Occipital lobe (tissue), 2 donors: ENCODE data around the gene TBL1X. TPM values are rescaled to one million over a fixed set of nuclear protein-coding genes. Genes with fewer than 3 reads are reported as not detected.

Experiments used
- DNase-seq: peaks from one replicate; lab custom pipeline; 2025; lab: John Stamatoyannopoulos, UW
- total RNA-seq: library from RNA; depleted of rRNA; stranded (reverse); fragments of >200 nt; gene quantifications from one replicate; pipeline ENCODE4 v1.2.3, GENCODE V29; 2014

TBL1X gene
- total RNA-seq, 1 donor from 2014 or later: 2.8 TPM

DNA sequence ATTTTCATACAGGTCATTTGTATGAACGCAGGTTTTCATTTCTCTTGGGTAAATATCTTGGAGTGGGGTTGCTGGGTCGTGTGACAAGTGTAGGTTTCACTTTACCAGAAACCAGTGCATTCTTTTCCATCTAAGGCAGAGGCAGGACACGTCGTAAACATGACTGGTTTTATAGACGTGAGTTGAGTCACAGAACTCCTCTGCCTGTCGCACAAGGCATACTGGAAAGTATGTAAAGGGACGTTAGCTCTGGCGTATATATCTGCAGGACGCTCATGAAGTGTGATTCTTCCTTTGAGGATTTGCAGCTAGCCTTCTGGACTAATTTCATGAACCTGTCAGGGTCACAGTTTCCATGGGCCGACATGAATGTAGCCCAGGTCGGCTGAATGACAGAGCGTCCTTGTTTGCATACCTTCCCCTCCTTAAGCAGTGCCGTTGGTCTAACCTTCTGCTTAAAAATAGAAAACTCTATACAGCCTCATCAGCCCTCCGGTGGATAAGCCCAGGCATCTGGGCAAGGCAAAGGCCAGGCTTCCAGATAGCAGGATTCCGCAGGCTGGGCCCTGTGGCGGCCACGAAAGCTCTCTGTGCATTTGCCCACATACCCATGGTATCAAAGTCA lies 194.8 kb downstream of the TBL1X start:
- DNase-seq: no peak

DNA sequence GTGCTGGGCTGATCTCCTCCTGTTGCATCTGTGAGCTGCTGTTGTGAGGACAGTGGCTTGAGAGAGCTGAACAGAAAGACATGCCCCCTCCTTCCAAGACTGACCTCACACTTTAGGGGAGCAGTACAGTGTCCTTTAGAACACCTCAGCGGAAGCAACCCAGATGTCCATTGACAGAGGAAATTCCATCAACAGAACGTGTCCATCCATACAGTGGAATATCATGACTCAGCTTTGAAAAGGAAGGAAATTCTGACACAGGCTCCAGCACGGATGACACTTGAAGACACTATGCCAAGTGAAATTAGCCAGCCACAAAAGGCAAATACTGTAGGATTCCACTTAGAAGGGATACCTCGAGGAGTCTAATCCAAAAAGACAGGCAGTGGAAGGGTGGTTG lies 197.3 kb downstream of the TBL1X start:
- DNase-seq: no peak

DNA sequence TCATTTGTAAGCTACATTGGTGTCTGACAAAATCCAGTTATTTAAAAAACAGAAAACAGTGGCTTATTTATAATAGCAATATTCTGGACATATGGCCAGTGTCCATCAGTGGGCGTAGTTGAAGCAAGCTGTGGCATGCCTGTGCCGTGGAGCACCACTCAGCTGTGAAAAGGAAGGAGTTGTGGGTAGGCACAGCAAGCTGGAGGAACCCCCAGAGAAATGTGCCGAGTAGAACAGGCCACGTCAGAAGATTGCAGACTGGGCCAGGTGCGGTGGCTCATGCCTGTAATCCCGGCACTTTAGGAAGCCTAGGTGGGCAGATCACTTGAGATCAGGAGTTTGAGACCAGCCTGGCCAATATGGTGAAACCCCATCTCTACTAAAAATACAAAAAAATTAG lies 198.4 kb downstream of the TBL1X start:
- no peak for DNase-seq

DNA sequence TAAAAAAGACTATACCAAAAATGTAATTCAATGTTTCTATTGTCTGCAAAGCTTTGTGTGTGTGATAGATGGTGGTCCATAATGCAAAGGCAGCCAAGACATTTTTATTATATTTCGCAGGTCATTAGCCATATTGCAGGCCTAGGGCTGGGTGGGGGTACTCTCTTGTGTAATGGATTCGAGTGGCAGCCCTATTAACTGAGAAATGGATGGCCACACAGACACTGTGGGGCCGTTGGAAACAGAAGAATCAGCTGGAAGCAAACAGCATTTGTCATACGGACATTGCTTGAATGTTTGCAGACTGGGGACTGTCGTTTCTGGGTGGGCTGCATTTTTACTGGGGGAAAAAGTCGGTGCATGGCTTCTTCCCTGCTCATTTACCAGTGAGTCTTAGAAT lies 199.4 kb downstream of the TBL1X start:
- no peak for DNase-seq

DNA sequence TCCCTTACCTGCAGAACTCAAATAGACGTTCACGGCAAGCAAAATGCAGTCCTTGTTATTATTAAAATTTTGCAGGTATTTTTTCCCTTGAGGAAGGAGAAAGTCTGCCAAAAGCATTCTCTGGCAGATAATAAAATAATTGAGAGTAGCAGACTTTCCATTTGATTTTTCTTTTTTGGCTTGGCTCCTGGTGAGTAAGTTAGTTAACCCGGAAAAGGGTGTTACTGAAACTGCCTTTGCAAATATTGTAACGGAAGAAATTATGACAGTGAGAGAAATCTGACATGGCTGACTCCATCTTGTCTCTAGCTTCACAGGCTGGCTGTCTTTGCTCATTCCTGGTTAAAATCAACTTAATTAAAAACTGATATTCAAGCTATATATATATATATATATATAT lies 200.3 kb downstream of the TBL1X start:
- no peak for DNase-seq

DNA sequence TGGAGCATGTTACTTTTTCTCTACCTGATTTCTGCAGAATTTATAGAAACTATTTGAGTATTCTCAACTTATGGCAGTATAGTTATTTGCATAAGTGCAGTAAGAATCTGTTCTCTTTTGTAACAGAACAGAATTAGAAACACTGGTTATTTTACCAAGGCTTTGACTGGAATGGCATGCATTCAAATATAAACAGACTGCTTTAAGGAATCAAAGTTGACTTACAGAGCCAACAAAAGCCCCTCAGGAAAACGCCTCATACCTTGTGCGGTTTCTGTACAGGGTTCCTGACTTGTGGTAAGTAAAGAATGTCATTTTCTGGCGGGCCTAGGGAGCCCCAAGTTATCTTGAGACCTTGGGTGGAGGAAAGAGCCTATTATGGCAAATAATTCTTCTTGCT lies 203.7 kb downstream of the TBL1X start:
- no peak for DNase-seq

DNA sequence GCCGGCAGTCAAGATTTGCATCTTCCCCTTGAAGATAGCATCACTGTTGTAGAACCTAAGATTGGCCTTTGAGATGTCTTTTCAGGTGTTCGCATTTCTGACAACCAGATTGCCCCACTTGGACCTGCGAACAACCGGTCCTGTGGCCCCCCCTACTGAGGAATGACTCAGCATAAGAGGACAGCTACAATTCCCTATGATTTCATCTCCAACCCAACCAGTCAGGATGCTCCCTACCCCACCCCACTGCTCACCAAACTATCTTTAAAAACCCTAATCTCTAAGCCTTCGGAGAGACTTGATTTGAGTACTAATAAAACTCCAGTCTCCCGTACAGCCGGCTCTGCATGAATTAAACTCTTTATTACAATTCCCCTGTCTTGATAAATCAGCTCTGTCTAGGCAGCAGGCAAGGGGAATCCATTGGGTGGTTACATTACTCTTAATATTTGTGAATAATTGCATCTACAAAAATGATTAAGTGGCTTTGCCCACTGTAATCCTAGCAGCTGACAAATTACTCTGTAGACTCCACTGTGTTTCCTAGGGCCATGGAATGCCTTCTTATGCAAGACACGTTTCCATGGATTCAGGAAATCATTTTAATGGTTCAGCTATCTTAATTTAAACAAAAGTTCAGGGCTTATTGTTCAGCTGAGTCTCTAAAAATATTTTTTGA lies 205.4 kb downstream of the TBL1X start:
- DNase-seq: no peak

DNA sequence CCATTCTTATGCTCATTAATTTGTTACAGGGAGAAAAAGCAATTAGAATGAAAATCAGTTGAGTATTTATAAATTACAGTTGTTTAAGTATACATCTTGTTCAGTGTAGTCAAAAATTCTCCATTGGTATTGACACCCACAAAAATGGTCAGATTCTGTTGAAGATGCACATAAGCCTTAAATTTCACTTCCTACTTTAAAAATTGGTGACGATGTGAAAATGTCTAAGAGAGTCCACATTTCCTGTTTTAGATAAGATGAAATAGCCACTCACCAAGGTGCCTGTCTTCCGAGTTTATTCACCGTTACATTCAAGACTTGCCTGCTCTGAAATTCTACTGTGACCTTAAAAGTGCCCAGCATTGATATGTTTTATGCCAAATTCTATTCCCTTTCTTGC lies 207.1 kb downstream of the TBL1X start:
- DNase-seq: no peak

DNA sequence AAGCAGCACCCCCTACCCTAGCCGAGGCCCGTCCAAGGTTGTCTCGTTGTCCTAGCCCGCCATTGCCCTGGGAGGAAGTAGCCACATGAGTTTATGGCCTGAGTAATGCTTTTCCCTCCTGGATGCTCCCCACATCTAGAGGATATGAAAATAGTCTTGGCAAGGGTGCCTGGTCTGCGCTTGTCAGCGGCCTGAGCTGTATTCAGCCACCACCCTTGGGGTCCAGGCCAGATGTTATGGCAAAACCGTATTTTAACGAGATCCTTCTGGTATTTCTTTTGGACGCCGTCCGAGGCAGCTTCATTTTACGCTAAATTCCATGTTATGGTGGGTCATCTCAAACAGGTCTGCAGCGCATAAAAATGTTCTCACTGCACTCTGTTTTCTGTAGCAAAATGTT lies 211.4 kb downstream of the TBL1X start:
- no peak for DNase-seq

DNA sequence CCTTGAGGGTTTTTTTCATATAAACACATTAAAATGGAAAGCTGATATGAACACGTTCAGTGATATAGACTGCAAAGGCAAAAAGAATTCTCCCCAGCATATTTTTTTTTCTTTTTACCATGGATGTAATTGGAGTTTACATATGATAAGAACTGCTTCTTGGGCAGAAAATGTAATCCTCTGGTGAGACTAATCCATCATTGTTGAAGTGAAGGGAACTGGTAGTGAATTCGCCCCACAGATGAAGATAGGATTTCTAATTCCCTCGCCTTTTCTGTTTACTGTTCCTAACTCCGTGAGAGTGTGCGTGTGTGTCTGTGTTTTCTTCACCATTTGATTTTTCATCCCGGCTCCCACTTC lies 211.9 kb downstream of the TBL1X start:
- DNase-seq: no peak

DNA sequence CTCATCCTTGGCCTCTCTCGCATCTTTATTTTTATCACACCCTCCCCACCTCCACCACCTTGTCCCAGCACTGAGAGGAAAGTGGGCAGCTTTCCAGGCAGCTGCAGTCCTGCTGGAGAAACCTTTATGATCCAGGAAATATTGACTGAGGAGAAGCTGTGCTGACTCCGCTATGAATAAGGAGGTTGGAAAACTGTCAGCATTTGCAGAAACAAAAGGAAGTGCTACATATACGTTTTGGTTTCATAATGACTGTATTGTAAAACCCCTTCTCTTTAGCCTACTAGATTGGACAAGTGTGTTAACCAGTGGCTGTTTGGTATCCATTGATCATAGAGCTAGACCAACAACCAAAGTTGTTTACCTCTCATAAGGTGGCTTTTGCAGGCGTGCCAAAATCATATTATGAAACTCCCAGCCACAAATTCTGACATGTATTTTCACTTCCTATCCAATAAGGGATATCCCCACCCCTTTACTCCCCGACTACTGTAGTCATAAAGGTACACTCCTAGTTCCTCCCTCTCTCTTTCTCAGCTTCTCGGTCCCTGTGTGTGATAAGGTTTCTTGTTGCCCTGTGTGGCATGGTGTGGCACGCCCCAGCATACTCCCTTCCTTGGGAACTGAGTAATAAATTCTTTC lies 212.4 kb downstream of the TBL1X start:
- no peak for DNase-seq

DNA sequence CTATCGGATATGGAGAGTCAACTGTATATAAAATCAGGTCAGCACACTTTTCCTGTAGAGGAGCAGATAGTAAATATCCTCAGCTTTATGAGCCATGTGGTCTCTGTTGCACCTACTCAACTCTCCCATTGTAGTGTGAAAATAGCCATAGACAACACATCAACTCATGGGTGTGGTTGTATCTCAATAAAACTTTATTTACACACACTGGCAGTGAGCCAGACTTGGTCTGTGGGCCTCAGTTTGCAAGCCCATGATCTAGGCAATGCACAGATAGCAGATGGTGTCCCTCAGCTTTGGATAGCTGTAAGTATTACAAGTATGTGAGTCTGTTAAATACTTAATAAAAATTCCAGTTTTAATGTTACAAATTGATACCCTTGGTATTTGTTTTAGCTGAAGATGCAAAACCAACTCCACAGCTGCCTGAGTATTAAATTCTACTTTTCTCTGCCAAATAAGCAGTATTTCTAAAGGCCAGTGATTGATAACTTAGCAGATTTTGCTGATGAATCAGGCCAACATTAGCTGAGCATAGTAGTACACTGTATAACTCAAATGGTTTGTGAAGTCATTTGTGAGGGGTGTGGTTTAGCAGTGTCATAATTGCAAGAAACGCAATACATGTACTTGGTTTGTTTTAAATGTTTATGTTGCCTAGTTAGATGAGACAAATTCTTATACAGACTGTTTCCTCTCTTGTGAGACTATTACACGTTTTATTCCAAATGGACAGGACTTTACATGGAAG lies 213.5 kb downstream of the TBL1X start:
- no peak for DNase-seq

DNA sequence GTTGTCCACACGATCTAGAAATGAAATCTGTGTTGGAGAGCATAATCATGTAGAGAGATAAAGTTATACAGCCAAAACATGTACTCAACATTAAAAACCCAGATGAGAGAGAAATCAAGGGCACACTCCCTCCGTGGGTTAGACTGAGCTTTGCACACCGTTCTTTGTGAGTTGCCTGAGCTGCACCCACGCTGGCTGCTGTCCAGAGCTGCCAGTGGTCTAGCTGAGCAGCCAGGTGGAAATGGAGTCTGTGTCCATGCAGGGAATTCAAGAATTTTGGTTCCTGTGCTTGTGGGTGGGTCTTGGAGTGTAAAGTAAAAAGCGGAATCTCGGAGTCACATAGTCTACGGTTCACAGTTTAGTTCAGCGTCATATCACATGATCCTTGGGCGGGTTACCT lies 216.2 kb downstream of the TBL1X start:
- DNase-seq: no peak

DNA sequence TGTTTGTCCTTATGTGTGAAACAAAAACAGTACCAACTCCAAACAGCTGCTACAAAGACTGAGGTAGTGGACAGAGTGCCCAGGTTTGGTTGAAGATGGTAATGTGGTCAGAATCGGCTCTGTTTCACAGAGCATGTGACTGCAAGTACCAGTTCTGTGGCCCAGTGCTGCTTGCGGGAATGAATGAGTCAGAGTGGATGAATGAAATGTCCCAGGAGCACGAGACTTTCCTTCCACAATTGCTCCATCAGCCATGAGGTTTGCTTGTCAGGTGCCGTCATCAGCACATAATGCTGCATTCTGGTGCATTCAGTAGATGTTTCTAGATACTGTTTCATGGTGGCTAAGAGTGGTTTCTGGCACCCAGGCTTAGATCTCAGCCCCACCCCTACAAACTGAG lies 216.6 kb downstream of the TBL1X start:
- no peak for DNase-seq

DNA sequence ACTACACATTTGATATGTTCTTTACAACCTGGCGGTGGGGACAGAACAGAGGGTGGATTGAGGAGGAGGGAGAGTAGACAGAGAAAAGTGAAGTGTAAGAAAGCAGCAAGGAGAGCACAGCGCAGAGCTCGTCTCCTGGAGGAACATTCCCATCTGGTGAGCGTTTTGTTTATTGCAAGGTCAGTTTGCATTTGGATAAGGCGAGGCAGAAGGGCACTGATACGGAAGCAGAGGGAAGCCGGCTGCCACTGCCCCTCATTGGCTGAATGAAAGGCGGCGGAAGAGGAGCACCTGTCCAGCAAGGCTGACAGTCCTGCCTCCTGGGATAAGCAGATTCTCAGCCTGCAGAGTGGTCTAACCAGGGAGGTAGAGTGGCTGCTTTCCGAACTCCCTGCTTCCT lies 217.6 kb downstream of the TBL1X start:
- DNase-seq: no peak

DNA sequence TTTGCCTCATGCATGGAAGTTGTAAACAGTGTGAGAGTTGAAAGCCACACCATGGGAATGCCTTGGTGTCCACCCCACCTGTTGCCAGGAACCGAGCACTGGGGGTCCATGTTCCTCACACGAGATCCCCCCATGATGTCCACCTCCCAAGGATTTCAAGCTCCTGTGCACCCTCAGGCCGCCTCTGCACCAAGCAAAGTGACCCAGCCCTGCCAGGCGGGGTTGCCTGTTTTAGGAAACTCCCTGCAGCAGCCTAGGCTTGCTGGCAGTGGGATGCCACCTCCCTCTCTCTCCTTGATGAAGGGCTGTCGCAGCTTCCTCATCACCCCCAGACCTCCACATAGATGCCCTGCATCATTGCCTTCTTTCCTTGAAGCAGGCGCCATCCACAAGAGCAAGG lies 218.0 kb downstream of the TBL1X start:
- DNase-seq: no peak

DNA sequence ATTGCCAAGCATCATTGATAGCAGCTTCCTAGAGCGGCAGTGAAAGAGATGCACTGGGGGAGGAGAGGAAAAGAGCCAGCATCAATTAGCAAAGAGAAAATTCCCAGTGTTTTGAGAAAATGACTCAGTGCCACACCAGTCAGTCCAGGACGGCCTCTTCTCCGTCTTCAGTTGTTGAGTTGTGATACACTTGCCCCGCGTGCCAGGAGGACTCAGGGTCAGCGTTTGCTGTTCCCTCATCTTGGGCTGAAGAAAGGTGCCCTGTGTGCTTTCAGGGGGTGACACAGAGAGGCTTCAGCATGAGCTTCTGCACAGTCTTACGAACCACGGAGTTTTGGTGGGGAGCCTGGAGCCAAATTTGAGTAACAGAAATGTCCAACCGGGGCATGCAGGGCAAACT lies 218.5 kb downstream of the TBL1X start:
- no peak for DNase-seq

DNA sequence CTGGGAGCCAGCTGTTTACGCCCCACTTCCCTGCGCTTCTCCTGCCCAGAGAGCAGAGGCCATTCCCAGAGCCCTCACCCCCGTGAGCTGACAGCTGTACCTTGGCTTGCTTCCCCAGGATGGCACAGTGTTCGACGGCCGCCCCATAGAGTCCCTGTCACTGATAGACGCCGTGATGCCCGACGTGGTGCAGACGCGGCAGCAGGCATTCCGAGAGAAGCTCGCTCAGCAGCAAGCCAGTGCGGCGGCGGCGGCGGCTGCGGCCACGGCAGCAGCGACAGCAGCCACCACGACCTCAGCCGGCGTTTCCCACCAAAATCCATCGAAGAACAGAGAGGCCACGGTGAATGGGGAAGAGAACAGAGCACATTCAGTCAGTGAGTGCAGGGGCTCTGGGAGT lies 223.0 kb downstream of the TBL1X start:
- no peak for DNase-seq

DNA sequence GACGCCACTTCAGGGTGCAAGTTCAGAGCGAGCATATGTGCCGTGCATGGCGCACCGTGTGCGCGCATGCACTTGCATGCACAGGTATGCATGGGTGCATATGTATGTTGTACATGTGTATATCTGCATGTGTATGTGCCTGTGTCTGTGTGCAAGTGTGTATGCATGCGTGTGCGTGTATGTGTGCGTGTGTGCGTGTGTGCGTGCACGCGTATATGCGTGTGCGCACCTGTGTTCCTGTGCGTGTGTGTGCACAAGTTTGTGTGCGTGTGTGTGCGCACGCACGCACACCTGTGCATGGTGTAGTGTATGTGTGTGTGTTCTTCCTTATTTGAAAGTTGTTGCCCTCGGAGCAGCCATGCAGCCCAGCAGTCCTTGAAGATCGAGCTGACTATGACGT lies 224.0 kb downstream of the TBL1X start:
- DNase-seq: no peak

DNA sequence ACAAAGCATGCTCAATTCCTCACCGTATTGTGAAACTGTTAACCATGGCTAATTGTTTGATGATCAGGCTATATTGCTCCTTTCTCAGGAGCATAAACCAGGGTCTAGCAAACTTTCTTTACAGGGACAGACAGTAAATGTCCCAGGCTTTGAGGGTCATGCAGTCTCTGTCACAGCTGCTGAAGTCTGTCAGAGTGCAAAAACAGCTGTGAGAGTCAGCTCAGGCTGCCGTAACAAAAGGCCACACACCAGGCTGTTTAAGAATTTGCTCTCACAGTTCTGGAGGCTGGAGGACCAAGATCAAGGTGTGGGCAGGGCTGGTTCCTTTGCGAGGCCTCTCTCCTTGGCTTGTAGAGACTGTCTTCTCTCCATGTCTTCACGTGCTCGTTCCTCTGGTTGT lies 225.2 kb downstream of the TBL1X start:
- DNase-seq: no peak

DNA sequence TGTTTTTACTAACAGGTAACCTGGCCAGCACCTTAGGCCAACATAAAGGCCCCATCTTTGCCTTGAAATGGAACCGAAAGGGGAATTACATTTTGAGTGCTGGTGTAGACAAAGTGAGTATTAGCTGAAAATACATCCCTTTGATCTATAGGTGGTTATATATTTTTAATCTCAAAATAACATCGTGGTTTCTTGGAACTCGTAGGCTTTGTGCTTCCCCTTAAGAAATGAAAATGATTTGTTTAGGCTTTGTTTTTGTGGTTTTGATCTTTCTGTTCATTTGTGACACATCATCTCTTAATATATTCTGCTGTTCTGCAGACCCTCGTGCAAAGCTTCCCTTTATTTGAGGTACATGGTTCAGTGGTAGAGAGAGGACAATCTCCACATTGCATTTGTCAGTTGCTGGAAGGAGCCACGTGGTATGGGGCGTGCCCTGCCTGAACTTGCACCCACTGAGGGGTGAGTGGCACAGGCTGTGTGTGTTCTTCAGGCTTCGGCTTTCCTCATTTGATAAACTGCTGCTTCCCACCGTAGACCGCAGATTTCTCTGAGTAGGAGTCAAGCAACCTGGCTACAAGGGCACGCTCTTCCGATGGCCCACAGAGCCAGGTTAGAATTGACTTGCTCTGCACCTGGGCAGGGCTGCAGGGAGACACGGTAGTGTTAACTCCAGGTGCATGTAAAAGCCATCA lies 228.6 kb downstream of the TBL1X start:
- no peak for DNase-seq

DNA sequence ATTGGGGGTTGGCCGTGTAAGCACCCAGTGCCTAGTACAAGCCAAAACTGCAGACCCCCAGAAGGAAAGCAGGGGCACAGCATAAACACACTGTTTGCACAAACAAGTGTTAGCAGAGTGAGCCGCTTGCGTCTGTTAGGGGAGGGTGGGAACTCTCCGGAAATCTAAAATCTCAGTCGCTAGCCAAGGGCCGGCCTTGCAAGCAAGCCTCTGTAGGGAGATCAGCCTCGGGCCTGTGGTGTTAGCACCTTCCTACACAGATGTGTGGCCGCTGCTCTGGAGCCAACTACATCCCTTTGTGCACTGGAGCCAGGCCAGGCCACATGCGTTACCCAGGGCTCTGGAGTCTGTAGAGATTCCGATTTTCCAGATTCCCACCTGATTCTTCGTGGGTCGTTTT lies 233.7 kb downstream of the TBL1X start:
- DNase-seq: no peak
